ENCODE results near the gene KRTAP10-1. TPM values are rescaled to one million over a fixed set of nuclear protein-coding genes. Genes with fewer than 3 reads are reported as not detected.

Gene KRTAP10-1
- total RNA-seq, 1 experiment from 2014 or later = not detected

DNA sequence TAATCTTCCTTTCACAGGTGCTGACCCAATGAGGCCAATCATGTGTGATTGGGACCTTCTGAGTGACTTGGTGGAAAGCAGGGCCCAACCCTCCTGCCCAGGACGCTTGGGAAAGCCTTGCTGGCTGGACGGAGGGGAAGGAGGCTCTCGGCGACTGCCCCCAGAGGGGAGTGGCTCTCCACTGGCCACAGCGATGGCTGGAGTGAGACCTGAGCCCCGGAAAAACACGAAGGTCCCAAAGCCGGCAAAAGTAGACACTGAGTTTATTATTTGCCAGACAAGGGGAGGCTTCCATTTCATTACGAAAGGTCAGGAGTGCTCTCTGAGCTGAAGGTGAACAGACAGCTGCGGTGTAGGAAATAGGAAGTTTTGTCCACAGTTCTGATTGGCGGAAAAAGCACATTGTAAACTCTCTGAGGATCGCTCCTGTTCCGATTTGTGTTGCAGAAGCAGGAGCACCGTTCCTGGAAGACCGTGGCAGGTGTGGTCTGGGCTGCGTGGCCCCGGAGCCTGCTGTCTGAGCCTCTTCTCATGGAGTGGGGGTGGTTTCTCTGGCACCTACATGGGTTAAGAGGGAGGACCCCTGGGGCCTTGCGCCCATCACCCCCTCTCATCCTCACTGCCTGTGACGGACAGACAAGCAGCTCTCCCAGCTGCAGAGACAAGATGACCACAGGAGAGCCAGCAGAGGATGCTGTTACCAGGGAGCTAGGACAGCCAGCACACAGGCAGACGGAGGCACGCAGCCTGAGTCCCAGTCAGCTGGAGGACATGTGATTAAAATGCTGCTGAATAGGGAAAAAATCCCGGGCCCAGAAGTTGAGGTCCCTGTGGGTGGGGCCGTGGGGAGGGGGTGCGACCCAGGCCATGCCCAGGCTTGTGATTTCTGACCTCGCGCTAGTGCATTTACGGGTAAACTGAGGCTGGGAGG lies 41.5 kb downstream of the KRTAP10-1 start:
- no peaks in the 10 kb centered on the region for H3K23me2 ChIP-seq (ENCODE audit: insufficient read length, low read depth, low read length, poor library complexity, severe bottlenecking)
- Mint-ChIP-seq H3K9me3 (peaks cover under 1 to 7% of the 10 kb centered on the region in 2 experiments; a peak in 3 of 5 replicates), H3K27me3 (ENCODE audit: low read depth) (no peaks in the 10 kb centered on the region), H3K4me3 (no peak overlapping the region), H3K4me1 (peaks cover 24 to 27% of the 10 kb centered on the region in 2 experiments), H3K27ac (peak overlapping the region in 1 of 3 experiments; percentile 44; a peak in 1 of 7 replicates), H3K36me3 (ENCODE audit: insufficient read depth in 1 of 3, low read depth in 3 of 3) (peaks cover 3 to 15% (median 4%) of the 10 kb centered on the region in 3 experiments; a peak in 6 of 7 replicates)
- no peak overlapping the region for H2BK5ac ChIP-seq (ENCODE audit: insufficient read length, low read length)
- H3T11ph ChIP-seq (ENCODE audit: low read length) = no peak overlapping the region
- no peak for DNase-seq
- no peak overlapping the region for H3K4ac ChIP-seq (ENCODE audit: low read depth, low read length)
- H3K4me2 ChIP-seq (ENCODE audit: insufficient read depth, insufficient read length, low read length) = no peak overlapping the region
- H3K27ac ChIP-seq (ENCODE audit: insufficient read length, low read depth, low read length) = no peak overlapping the region
- WGBS (ENCODE audit: extremely low coverage, insufficient read length, low lambda C conversion rate) = no CpG with 5 or more reads among the region's 27 CpGs
- no peaks in the 10 kb centered on the region for H3K79me2 ChIP-seq (ENCODE audit: insufficient read depth, low read length)
- peaks cover 2% of the 10 kb centered on the region for H3K79me1 ChIP-seq (ENCODE audit: insufficient read depth, low read depth, low read length, poor library complexity, severe bottlenecking)
- no peak overlapping the region for H2AFZ ChIP-seq (ENCODE audit: low read length)
- no peak overlapping the region; the same call in 1 of the 2 replicates for H2BK15ac ChIP-seq (ENCODE audit: low read depth, low read length)
- no peak overlapping the region for H3K56ac ChIP-seq (ENCODE audit: insufficient read length, low read depth, low read length)
- no peak overlapping the region for H4K5ac ChIP-seq (ENCODE audit: insufficient read length, low read depth, low read length)
- H2BK120ac ChIP-seq (ENCODE audit: low read depth, low read length, poor library complexity, severe bottlenecking) = no peak overlapping the region
- no peak overlapping the region for H2BK20ac ChIP-seq (ENCODE audit: low read depth, low read length, poor library complexity, severe bottlenecking)
- H2AK5ac ChIP-seq (ENCODE audit: insufficient read length, low read length) = no peak overlapping the region
- H4K91ac ChIP-seq (ENCODE audit: insufficient read length, low read depth, low read length) = no peak overlapping the region
- H3K23ac ChIP-seq (ENCODE audit: insufficient read length, low read depth, low read length) = no peak overlapping the region
- peaks cover 4% of the 10 kb centered on the region for H3K9me3 ChIP-seq (ENCODE audit: control insufficient read depth, low read depth, low read length)
- no peak overlapping the region for H2BK12ac ChIP-seq (ENCODE audit: insufficient read length, low read depth, low read length)
- H4K20me1 ChIP-seq (ENCODE audit: control insufficient read depth, insufficient read depth, insufficient read length) = no peaks in the 10 kb centered on the region
- no peak overlapping the region for H3K9ac ChIP-seq (ENCODE audit: extremely low read depth, insufficient read length, low read length)
- no peaks in the 10 kb centered on the region for H3K27me3 ChIP-seq (ENCODE audit: insufficient read depth, low read length)
- H4K8ac ChIP-seq (replicated peaks; ENCODE audit: insufficient read length, low read depth, low read length) = no peak overlapping the region
- TF ChIP-seq, protein P1, sequence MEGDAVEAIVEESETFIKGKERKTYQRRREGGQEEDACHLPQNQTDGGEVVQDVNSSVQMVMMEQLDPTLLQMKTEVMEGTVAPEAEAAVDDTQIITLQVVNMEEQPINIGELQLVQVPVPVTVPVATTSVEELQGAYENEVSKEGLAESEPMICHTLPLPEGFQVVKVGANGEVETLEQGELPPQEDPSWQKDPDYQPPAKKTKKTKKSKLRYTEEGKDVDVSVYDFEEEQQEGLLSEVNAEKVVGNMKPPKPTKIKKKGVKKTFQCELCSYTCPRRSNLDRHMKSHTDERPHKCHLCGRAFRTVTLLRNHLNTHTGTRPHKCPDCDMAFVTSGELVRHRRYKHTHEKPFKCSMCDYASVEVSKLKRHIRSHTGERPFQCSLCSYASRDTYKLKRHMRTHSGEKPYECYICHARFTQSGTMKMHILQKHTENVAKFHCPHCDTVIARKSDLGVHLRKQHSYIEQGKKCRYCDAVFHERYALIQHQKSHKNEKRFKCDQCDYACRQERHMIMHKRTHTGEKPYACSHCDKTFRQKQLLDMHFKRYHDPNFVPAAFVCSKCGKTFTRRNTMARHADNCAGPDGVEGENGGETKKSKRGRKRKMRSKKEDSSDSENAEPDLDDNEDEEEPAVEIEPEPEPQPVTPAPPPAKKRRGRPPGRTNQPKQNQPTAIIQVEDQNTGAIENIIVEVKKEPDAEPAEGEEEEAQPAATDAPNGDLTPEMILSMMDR (conservative IDR thresholded peaks at IDR 0.05) = no peak
- H3K18ac ChIP-seq (ENCODE audit: insufficient read length, low read depth, low read length) = no peak overlapping the region
- H3K14ac ChIP-seq (ENCODE audit: insufficient read depth, low read length) = no peak overlapping the region
- H3K4me1 ChIP-seq (ENCODE audit: insufficient read depth, low read length) = peaks cover 4% of the 10 kb centered on the region; the same call in 1 of the 2 replicates
